Transverse colon (tissue), 3 donors: Measurements from ENCODE around the gene RIPOR1.

Experiments used
- POLR2A ChIP-seq: fragments of 450-650 bp; IDR thresholded peaks from one replicate; pipeline ENCODE4 v1.6.1; 2016; ENCODE audit warnings: antibody characterized with exemption, mild to moderate bottlenecking, moderate library complexity
- TF ChIP-seq, protein P1 (sequence below), 5 experiments: fragments of 200-600 bp in 3 of 5; fragments of 450-650 bp in 2 of 5; sonication (generic) in 3 of 5; IDR thresholded peaks; 1 replicate in 2 of 5; 2 replicates in 3 of 5; pipeline ENCODE4 v1.5.1; 2016 to 2017; ENCODE audit warnings: antibody characterized with exemption in 5 of 5, inconsistent platforms in 3 of 5, mild to moderate bottlenecking in 2 of 5, moderate library complexity in 1 of 5

- TF ChIP-seq, protein P1, sequence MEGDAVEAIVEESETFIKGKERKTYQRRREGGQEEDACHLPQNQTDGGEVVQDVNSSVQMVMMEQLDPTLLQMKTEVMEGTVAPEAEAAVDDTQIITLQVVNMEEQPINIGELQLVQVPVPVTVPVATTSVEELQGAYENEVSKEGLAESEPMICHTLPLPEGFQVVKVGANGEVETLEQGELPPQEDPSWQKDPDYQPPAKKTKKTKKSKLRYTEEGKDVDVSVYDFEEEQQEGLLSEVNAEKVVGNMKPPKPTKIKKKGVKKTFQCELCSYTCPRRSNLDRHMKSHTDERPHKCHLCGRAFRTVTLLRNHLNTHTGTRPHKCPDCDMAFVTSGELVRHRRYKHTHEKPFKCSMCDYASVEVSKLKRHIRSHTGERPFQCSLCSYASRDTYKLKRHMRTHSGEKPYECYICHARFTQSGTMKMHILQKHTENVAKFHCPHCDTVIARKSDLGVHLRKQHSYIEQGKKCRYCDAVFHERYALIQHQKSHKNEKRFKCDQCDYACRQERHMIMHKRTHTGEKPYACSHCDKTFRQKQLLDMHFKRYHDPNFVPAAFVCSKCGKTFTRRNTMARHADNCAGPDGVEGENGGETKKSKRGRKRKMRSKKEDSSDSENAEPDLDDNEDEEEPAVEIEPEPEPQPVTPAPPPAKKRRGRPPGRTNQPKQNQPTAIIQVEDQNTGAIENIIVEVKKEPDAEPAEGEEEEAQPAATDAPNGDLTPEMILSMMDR (IDR thresholded peaks at IDR 0.05) = no peak
- TF ChIP-seq POLR2A = no peak
These were observed 17.0 kb downstream of the RIPOR1 start for GRCh38 chr16:67545665-67546024.
